ENCODE data around the gene IGHMBP2. TPM values are rescaled to one million over a fixed set of nuclear protein-coding genes. Genes with fewer than 3 reads are reported as not detected.

The IGHMBP2 gene
- total RNA-seq, 6 experiments from 2014 or later, result 11.9 to 15.4 (median 14.1) TPM

- Mint-ChIP-seq H3K27me3 (ENCODE audit: insufficient read depth) (peaks cover 9% of the 10 kb centered on the region), H3K27ac (no peak overlapping the region), H3K36me3 (ENCODE audit: low read depth) (no peaks in the 10 kb centered on the region), H3K9me3 (peaks cover 9% of the 10 kb centered on the region; the same call in 1 of the 2 replicates), H3K4me3 (no peak overlapping the region), H3K4me1 (ENCODE audit: low read depth) (peaks cover 8% of the 10 kb centered on the region)
- TF ChIP-seq CTCF (IDR thresholded peaks at IDR 0.05), result no peak
- no peak for DNase-seq
These were observed 56.0 kb downstream of the IGHMBP2 start for GRCh38 chr11:68959465-68960293.

GRCh38 chr11:68960294-68961071, 56.8 kb downstream of the IGHMBP2 start:
- peaks cover 1% of the 10 kb centered on the region for H3K4me1 Mint-ChIP-seq (ENCODE audit: low read depth)
- H3K27ac Mint-ChIP-seq, result no peak overlapping the region
- no peak for TF ChIP-seq CTCF (IDR thresholded peaks at IDR 0.05)
- peaks cover 7% of the 10 kb centered on the region for H3K27me3 Mint-ChIP-seq (ENCODE audit: insufficient read depth)
- no peak for DNase-seq
- H3K9me3 Mint-ChIP-seq, result peaks cover 11% of the 10 kb centered on the region; the same call in 1 of the 2 replicates
- no peaks in the 10 kb centered on the region for H3K36me3 Mint-ChIP-seq (ENCODE audit: low read depth)
- H3K4me3 Mint-ChIP-seq, result no peak overlapping the region

- no peak overlapping the region for H3K27ac Mint-ChIP-seq
- no peaks in the 10 kb centered on the region for H3K4me1 Mint-ChIP-seq (ENCODE audit: low read depth)
- no peak for TF ChIP-seq CTCF (IDR thresholded peaks at IDR 0.05)
- peaks cover 14% of the 10 kb centered on the region for H3K27me3 Mint-ChIP-seq (ENCODE audit: insufficient read depth)
- H3K36me3 Mint-ChIP-seq (ENCODE audit: low read depth), result no peaks in the 10 kb centered on the region
- no peak for DNase-seq
- peaks cover 11% of the 10 kb centered on the region; the same call in 1 of the 2 replicates for H3K9me3 Mint-ChIP-seq
- H3K4me3 Mint-ChIP-seq, result no peak overlapping the region
These were observed 57.6 kb downstream of the IGHMBP2 start for GRCh38 chr11:68961245-68961644.

GRCh38 chr11:68962527-68963250, 59.0 kb downstream of the IGHMBP2 start:
- no peaks in the 10 kb centered on the region for H3K4me1 Mint-ChIP-seq (ENCODE audit: low read depth)
- no peak for TF ChIP-seq CTCF (IDR thresholded peaks at IDR 0.05)
- DNase-seq, result no peak

GRCh38 chr11:68963779-68964178, 60.1 kb downstream of the IGHMBP2 start:
- DNase-seq, result no peak
- Mint-ChIP-seq H3K4me3 (no peak overlapping the region), H3K9me3 (peaks cover 11% of the 10 kb centered on the region; the same call in 1 of the 2 replicates), H3K36me3 (ENCODE audit: low read depth) (no peaks in the 10 kb centered on the region), H3K27ac (no peak overlapping the region), H3K27me3 (ENCODE audit: insufficient read depth) (peaks cover 23% of the 10 kb centered on the region), H3K4me1 (ENCODE audit: low read depth) (peaks cover 5% of the 10 kb centered on the region)
- no peak for TF ChIP-seq CTCF (IDR thresholded peaks at IDR 0.05)

More at GRCh38 chr11:68962527-68963250, 59.0 kb downstream of the IGHMBP2 start:
- Mint-ChIP-seq H3K27ac (no peak overlapping the region), H3K36me3 (ENCODE audit: low read depth) (no peaks in the 10 kb centered on the region), H3K9me3 (peaks cover 11% of the 10 kb centered on the region; the same call in 1 of the 2 replicates), H3K27me3 (ENCODE audit: insufficient read depth) (peaks cover 23% of the 10 kb centered on the region), H3K4me3 (no peak overlapping the region)
